Right renal pelvis (tissue), 4 donors: ENCODE measurements around the gene FASTKD2. TPM values are rescaled to one million over a fixed set of nuclear protein-coding genes. Genes with fewer than 3 reads are reported as not detected.

ENCODE experiments used
- DNase-seq, 4 donors: peaks; one replicate each; pipeline ENCODE4 v3.0.0-alpha.2; 2013; ENCODE audit warnings: low read depth in 4 of 4, low spot score in 3 of 4, missing footprints in 1 of 4
- polyA plus RNA-seq, 4 donors: library from polyadenylated mRNA; unstranded; fragments of 120-200 nt; gene quantifications; one replicate each; pipeline ENCODE4 v1.2.1, GENCODE V29; 2013; ENCODE audit not compliant: insufficient read length in 4 of 4

The FASTKD2 gene
- polyA plus RNA-seq = 10 to 100 TPM; 37.5 to 45.5 (median 42.9) TPM

DNA sequence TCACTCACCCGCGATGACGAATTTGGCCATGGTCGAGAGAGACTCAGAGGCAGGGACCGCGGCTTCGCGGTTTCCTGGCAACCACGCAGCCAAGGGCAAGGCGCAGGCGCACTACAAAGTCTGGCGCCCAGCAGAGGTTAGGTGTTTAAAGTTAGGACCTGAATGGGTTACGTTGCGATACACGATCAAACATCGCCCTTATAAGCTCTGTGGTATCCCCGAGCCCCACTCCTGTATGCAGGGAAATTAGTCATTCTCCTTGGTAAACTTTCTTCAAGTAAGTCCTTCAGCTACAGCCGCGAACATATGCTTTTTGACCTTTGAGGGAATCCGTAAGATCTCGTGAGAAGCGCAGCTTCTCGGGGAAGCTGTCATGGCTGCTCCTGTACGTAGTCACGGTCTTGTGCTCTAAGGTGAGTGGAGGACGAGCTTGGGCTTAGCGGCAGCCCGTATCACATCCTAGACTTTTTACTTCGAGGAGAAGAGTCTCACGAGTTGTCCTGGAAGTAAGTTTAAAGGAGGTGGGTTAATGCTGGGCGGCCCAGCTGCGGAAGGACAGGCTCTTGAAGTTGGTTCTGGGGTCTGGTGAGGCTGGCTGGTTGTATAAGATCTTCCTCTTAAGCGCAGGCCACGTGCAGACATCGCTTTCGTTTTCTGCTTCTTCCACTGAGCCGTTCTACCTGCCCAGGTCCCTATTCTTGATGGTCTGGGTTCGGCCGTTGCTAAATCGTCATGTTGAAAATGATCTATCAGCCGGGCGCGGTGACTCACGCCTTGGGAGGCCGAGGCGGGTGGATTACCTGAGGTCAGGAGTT is at the start of gene FASTKD2, which contains the start of gene MDH1B:
TSS of gene FASTKD2 (plus strand) at position 365 of the 815 bp plus-strand sequence. CDS start 1,088 bp downstream, outside the sequence.
TSS of gene MDH1B (minus strand) at position 87 of the 815 bp plus-strand sequence. CDS start at position 30, 57 bp downstream.
- DNase-seq = peak; percentile 92 to 94 (median 93)

DNA sequence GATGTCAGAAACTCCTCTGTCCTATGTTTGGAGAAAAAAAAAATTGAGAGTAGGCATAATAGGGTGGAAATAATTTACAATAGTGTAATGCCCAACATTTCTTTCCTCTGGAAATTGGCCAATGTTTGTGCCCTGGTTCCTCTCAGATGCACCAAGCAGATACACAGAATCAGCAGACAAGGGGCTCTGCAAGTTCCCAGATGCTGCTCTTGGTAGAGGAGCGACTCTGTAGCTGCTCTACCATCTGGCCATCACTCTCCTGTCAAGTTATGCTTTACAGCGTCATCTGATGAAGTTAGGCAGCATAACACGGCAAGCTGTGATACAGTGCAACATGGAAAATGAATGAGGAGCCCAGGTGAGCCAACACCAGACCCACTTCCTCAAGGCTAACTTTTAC is 48.8 kb upstream of the FASTKD2 start:
- no peak for DNase-seq

DNA sequence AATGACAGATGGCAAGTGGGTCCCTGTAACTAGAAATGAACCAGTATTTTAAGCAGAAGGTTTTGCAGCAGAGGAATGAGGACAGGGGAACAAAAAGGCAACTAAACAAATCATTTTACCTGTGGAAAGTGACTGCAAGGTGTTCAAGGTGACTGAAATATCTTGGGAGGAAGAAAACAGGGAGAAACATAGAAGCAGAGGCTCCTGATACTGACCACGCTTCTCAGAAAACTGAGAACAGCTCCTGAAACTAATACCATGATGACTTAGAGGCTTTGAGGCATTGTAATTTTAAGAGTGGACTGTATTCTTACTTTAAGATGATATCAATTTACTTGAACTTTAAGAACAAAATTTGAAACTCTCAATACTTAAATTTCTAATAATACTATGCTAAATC is 47.1 kb upstream of the FASTKD2 start, which contains the start of gene DYTN:
TSS of gene DYTN (minus strand) at position 101 of the 400 bp plus-strand sequence. CDS start 117 bp downstream, outside the sequence.
- DNase-seq = no peak

DNA sequence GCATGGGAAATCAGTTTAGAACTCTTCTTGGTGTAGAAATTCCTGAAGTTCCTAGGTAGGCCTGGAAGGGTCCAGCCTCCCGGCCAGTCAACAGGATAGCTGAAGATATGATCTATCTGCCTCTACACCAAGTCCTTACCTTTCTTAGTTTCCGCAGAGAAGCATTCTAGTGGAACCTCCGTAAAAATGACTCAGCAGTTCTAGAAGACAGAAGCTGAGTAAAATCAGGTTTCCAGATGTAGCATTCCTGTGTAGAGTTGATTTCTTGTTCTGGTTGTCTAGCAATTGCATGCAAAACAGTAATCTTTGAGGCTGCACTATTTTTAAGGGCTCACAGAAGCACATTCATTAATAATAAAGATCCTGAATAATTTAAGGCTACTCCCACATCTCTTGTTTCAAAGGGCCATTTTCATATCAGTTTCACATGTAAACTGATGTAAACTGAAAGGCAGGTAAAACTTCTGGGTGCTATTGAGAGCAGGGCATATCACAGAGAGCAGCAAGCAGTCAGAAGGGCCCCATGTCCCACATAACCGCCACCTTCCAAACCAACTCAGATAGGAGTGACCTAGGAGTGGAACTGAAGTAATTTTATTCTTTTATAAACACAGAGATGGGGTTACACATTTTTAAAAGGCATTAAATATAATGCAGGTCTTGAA is 44.0 kb upstream of the FASTKD2 start:
- DNase-seq = no peak

DNA sequence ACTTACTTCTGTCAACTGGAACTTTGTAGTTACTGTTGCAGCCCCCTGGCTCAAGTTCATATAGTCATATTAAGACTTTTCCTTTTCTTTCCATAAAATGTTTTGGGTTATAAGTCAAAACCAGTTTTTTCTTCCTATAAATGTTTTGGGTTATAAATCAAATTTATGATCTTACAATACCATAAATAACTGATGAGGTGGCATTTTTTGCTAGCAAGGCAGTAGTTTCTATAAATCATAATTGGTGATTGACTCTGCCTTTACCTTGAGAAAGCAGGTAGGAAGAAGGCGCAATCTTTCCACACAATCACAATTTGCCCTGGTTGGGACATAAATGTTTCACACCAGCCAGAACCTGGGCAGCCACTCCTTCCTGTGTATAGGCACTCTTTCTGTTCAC is 42.1 kb upstream of the FASTKD2 start:
- no peak for DNase-seq

DNA sequence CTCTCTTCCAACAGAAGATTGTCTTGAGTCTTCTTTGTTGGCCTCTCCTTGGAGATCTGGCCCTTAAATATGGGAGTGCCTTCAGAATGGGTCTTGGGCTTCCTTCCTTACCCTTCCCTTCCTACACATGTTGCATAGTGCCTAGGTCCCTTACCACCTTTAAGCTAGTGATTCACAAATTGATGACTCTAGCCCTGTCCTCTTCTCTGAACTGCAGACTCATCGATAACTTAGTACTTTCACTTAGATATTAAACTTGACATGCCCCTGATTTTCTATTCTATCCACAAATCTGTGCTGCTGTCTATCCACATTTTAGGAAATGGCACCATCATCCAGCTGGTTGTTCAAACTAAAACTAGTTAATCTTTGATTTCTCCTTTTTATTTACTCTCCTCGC is 38.1 kb upstream of the FASTKD2 start:
- DNase-seq = no peak

DNA sequence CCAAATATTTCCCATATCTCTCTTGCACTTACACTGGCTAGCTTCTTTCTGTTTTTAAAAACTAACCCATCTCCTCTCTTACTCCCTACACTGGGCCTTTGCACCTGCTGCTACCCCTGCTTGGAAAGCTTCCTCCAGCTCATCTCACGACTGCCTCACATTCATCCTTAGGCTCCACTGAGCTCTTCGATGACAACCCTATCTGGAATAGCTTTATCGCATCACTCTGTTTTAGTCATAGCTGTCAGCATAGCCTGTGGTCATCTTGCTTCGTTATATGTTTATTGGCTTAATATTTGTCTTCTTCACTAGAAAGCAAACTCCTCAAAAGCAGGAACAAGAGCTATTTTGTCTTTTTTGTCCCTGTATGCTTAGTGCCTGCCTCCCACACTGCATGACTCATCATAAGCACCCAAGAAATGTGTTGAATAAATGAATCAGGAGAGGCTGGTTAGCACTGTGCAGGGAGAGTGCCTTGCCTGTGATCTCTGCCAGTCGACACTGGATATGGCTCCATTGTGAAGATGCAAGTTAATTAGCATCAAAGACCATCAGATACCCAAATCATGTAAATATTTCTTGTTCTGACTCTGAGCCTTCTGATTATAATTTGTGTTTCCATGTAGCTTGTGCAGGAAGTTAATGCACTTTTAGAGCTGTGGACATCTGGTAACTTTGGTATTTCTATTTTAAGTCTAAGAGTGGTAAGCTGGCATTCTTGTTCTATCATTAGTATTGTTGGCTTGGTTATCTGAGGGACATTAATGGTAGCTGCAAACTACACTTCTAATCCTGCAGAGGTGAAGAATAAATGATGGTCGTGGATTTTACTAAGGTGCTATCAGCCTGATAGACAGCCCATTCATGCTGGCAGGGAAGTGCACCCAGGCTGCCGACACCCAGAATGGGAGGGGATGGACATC is 36.9 kb upstream of the FASTKD2 start:
- DNase-seq = no peak

DNA sequence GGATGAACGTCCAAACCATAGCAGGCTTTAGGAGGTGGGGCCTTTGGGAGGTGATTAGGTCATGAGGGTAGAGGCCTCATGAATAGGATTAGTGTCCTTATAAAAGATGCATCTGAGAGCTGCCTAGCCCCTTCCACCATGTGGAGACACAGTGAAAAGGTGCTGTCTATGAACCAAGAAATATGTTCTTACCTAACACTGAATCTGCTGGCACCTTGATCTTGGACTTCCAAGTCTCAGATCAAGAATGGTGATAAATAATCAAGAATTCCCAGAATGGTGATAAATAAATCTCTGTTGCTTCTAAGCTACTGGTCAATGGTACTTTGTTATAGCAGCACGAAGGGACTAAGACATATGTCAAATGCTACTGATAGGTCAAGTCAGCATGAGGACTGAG is 32.1 kb upstream of the FASTKD2 start:
- no peak for DNase-seq

DNA sequence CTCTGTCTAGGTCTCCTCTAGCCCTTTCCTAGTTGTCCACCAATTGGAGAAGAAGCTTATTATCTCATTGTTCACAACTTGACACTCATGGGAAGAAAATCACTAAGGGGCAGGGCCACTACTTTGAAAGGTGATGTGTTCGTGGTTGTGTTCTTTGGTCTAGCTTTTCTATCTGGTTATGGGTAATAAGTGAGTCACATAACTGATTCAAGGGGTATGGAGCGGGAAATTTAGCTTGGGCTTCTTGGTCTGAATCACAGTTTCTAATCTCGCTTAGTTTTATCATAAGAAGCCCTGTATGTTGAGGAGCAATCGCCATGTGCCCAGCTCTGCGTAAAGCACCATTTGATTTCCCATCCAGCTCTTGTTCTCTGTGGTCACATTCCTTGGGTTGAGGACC is 28.5 kb upstream of the FASTKD2 start:
- DNase-seq = no peak

DNA sequence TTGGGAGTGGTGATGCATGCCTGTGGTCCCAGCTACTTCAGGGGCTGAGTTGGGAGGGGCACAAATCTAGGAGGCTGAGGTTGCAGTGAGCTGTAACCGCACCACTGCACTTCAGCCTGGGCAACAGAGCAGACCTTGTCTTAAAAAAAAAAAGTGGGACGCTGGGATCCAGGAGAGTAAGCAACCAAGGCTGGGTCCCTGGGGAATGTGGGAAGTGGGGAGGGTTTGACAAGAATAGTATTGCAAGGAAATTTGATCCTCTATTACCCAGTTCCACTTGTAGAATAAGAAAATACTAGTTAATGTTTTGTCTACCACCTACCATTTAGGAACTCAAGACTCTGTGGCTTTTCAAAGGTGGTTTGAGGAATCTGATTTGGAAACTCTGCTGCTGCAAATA is 26.1 kb upstream of the FASTKD2 start:
- DNase-seq = peak in 2 of 4 donors; percentile 28 to 31

DNA sequence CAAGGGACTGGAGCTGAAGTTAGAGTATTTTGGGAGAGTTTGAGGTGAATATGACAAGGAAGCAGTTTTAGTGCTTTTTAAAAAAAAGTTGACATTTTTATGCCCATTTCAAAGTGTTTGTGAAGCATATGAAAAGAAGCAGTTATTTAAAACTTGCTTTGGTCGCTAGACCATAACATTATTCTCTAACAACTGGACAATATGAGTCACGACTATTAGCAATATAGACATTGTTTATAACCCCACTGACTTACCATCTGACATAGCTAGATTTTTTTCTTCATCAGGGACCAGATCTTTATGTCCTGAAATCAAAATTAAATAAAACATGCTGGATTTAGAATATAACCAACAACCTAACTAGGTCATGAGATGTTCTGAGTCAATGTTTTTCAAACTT is 24.6 kb upstream of the FASTKD2 start:
- DNase-seq = no peak

DNA sequence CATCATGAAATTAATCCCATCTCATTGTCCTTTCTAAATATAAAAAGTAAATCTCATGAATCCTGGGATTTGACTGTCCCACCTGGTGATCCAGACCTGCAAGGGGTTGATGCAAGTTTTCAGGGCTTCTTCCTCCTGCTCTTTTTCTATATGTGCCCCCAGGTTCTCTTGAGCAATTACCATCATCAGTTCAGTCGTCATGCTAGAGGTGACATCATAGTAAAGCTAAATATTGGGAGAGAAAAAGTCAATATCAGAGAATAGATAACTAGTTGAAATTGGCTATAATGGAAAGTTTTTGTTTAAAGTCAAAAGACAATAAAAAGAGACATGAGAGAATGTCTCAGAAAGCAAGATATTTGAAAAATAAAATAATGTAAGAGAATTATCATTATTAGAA is 8.6 kb upstream of the FASTKD2 start:
- no peak for DNase-seq

DNA sequence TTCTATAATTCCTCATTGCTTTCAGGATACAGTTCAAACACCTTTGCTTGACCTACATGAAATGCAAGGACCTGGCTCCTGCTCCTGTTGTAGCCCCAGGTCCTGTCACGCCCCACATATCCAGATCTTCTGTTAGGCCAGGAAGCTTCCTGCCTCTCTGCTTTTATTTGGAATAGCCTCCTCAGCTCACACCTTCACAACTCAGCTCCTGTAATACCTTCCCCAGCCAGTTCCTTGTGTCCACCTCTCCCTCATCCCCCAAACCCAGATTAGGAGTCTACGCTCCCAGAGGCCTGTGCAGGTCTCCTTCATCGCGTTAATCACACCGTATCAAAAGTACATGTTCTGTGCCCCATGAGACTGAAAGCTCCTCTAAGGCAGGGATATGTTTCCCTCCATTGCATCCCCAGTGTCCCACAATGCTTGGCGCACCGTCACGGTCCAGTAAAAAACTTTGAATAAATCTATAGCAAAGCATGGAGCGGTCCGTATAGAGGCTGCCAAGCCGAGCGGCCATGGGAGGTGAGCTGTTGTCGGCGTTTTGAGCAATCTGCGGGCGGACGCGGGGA is 649 bp upstream of the FASTKD2 start:
- no peak for DNase-seq

DNA sequence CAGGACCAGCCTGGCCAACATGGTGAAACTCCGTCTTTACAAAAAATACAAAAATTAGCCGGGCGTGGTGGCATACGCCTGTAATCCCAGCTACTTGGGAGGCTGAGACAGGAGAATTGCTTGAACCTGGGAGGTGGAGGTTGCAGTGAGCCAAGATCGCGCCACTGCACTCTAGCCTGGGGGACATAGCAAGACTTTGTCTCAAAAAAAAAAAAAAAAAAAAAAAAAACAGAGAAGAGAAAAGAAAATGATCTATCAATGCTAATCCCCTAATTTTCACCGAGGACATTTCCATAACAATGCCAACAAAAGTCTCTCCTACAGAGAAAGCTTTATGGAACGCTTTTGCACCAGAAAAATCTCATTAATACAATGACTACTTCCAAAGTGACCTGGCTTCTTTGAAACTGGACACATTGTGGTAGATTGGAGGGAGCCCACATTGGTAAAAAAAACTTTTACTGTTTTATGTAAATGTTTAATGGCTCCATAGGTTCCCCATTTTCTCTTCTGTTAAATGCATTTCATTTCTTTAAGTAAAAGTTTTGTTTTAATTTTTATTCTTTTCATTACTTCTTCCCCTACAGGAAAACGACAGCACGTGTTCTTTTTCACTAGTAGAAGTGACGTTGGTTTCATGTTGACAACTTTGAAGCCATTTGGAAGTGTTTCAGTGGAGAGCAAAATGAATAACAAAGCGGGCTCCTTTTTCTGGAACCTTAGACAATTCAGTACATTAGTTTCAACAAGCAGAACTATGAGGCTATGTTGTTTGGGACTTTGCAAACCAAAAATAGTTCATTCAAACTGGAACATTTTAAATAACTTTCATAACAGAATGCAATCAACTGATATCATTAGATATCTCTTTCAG is 888 bp downstream of the FASTKD2 start:
- no peak for DNase-seq

DNA sequence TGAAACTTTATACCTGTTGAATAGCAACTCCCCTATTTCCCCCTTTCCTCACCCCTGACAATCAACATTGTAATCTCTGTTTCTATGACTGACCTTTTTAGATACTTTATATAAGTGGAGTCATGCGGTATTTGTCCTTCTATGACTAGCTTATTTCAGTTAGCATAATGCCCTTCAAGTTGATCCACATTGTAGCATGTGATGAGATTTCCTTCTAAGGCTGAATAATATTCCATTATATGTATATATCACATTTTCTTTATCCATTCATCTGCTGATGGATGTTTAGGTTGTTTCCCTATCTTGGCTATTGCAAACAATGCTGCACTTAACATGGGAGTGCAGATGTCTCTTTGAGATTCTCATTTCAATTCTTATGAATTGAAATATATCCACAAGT is 9.5 kb downstream of the FASTKD2 start:
- no peak for DNase-seq

DNA sequence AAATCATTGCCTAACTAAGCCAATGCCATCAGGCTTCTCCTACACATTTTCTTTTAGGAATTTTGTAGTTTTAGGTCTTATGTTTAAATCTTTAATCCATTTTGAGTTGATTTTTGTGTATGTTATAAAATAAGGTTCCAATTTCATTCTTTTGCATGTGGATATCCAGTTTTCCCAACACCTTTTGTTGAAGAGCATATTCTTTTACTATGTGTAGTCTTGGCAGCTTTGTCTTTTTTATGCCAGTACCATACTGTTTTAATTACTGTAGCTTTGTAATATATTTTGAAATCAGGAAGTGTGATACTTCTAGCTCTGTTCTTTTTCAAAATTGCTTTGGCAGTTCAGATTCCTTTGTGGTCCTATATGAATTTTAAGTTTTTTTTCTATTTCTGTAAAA is 11.0 kb downstream of the FASTKD2 start:
- DNase-seq = no peak

DNA sequence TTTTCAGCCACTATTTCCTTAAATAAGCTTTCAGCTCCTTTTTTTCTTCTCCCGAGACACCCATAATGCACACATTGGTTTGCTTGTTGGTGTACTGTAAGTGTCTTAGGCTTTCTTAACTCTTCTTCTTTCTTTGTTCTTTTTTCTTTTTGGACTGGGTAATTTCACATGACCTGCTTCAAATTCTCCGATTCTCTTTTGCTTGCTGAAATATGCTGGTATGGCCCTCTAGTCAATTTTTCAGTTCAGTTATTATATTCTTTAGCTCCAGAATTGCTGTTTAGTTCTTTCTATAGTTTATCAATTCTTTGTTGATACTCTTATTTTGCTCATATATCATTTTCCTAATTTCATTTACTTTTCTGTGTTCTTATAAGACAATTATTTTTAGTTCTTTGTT is 15.3 kb downstream of the FASTKD2 start:
- no peak for DNase-seq

DNA sequence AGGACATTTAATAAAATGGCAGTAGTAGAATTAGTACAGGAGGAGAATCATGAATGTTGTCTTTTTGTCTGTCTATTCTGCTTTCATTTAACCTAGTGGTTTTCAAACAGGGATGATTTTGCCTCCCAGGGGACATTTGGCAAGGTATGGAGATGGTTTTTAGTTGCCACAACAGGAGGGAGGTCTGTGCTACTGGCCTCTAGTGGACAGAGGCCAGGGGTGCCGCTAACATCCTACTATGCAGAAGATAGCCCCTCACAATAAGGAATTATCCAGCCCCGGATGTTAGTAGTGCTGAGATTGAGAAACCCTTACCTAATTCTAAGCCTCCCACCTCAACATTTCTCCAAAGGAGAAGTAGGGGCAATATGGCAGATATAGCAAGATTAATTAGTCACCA is 18.3 kb downstream of the FASTKD2 start:
- DNase-seq = no peak

DNA sequence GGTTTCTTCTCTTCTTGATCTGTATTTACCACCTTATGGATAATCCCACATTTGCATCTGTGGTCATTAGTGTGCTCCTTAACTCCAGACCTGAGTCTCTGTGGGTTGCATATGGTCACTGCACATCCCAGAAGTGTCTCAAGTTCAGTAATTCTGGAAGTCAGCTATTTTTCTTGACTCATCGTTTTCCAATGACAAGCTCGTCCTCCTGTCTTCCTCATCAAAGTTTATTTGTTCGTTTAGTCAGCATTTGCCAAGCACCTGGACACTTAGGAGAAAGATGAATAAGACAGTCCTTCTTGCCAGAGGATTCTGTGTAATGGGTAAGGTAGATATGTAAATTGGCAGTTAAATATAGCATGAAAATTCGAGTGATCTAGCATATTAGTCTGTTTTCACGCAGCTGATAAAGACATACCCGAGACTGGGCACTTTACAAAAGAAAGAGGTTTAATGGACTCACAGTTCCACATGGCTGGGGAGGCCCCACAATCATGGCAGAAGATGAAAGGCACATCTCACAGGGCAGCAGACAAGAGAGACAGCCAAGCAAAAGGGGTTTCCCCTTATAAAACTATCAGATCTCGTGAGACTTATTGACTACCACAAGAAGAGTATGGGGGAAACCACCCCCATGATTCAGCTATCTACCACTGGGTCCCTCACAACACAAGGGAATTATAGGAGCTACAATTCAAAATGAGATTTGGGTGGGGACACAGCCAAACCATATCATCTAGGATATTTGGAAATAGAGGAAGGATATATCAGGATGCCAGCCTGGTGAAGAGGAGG is 19.4 kb downstream of the FASTKD2 start:
- no peak for DNase-seq
